HG03439 (cell line): ENCODE results near the gene PRDM7.
"Not testable (repeated sequence)": the region's sequence is repeated elsewhere in the genome, so short reads cannot be mapped to it uniquely, and the experiment has no call there.

Experiments
- ATAC-seq: cut with Tn5 transposase; IDR thresholded peaks from one replicate; pipeline ENCODE4 v1.9.1; 2021; ENCODE audit warnings: mild to moderate bottlenecking, moderate library complexity; ENCODE audit not compliant: unreplicated experiment

PRDM7 gene

DNA sequence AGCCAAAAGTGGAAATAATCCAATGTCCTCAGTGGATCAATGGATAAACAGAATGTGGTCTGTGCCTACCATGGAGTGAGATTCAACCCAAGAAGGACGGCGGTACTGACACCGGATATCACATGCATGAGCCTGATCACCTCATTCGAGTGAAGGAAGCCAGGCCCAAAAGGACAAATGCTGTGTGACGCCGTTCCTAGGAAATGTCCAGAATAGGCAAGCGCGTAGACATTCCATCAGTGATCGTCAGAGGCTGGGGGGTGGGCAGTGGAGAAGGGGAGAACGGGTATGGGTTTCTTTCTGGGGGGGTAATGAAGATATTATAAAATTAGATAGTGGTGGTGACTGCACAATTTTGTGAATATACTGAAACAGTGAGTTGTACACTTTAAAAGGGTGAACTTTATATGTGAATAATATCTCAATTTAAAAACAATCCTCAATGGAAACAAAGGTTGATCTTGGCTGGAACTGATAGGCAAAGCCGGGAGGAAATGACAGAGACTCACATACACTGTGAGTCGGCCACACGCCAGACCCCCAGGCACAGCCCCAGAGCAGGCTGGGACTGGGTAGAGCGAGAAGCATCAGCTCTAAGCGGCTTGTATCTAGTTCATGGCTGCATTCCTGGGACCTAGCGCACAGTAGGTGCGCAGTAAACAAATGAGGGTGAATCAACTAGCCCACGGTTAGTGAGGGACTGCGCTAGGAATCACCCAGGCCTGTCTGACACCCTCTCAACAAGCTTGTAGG, 61.4 kb downstream of the PRDM7 start:
- no peak for ATAC-seq

DNA sequence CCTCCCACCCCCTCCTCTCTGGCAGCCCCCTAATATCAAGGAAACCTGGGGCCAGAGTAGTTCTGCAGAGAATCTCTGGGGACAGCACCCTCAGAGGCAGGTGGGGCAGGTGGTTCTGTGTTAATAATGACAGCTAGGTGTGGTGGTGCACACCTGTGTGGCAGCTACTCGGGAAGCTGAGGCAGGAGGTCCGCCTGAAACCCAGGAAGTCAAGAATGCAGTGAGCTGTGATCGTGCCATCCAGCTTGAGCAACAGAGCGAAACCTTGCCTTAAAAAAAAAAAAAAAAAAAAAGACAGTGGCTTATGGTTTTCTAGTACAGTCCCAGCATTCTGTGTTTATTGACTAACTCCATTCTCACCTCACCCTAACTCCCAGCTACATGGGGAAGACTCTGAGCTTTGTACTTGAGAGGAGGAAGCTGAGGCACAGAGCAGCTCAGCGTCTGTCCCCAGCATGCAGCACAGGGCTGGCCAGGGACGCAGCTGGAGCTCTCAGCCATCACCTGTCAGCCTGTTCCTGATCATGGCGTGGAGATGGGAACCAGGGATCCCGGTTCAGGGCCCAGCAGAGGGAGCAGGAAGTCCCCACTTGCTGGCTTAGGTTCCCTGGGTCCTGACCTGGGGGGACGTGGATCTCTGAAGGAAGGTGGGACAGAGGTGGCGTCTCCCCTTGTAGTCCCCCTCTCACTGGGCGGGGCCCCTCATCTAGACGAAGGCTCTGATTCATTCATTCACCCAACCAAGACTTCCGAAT, 64.0 kb downstream of the PRDM7 start:
- no peak for ATAC-seq

DNA sequence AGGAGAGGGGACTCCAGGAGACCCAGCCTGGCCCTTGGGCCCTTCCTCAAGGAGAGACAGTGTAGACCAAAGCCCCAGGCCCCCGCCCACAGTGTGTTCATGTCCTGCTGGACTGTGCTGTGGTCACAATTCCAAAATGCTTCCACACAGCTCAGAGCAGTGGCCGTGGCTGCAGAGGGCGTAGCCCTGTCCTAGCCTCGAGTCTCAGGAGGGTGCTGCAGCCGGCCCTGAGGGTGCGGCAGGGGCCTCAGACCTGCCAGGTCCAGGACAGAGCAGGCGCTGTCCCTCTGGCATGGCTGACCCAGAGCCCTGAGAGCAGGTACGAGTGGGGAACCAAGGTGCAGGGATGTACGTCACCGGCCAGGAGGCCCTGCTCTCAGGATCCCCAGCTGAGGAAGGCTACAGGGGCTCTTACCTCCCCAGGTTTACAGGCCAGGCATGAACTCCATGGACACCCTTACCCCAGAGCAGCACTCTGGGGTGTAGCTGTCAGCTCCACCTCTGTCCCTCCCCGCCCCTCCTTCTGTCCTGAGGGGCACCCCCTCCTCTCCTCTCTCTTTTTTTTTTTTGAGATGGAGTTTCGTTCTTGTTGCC, 65.1 kb downstream of the PRDM7 start:
- no peak for ATAC-seq

DNA sequence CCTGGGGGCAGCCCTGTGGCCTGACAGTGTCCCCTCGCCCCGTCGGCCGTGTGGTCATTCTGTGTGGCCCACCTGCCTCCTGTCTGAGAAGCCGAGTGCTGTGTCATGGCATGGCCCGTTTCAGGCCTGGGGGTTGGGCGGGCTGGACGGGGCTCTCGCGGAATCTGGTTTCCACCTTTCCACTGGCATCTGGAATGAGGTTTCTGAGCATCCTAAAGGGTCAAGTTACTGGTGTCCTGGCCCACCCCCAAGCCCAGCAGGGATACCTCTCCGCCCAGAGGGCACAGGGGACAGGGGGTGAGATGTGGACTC, 65.7 kb downstream of the PRDM7 start:
- ATAC-seq = no peak

DNA sequence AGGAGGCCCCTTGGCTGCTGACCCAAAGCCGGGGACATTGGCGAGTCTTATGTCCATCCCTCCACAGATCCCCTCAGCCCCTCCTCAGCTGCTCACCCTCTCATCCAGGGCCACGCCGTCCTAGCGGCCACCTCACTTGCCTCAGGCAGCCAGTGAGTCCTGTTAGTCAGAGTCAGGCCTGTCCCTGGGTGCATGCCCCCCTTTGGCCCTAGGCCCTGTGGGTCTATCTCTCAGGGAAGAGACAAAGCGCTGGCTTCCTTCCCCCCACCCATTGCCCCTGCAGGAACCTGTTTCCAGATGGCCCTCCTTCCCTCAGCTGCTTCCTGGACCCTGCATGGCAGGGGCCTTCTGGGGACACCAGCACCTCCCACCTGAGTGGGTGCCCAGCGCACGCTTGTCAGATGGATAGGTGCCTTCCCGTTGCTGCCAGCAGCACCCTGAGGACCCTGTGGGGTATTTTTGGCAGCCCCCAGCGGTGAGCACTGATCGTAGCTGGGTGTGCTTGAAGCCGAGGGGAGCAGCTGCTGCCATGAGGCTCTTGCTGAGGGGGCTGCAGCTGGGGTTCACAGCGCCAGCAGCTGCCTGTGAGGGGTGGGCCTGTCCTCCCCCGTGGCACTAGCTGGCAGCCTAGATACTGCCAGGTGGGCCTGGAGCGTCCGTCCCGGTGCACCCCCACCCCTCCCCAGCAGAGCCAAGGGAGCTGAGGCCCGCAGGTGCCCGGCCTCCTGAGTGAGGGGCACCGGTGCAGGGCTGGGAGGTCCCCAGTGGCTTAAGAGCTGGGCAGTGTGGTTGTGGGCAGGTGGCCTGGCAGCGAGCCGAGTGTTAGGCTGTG, 66.2 kb downstream of the PRDM7 start:
- no peak for ATAC-seq

DNA sequence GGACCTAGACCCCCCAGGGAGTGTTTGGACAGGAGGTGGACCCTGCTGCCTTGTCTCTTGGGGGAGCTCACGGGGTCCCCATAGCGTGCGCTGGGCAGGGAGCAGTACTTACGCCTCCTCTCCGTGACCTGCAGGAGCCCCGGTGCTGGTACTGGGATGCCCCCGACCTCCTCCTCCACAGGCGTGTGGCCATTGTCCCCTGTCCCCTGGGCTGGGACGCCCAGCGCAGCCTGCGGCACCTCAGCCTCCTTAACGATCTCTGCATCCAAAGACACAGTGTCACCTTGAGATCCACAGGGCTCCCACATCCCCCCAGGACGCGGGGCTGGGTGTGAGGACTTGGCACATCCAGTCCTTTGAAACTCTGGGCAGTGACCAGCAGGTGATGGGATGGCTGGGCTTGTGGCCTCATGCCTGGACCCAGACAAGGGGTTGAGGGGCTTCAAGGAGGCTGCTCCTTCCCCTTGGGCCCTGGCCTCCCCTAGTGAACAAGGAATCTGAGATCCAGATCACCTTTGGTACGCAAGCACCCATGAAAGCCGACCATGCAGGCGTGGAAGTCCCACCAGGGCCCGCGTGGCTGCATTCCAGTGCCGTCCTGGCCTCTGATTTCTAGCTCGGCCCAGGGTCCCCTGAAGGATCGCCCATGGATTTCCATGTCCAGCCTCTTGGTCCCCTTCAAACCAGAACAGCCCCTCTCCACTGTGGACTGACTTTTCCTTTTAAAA, 67.8 kb downstream of the PRDM7 start:
- ATAC-seq = no peak

DNA sequence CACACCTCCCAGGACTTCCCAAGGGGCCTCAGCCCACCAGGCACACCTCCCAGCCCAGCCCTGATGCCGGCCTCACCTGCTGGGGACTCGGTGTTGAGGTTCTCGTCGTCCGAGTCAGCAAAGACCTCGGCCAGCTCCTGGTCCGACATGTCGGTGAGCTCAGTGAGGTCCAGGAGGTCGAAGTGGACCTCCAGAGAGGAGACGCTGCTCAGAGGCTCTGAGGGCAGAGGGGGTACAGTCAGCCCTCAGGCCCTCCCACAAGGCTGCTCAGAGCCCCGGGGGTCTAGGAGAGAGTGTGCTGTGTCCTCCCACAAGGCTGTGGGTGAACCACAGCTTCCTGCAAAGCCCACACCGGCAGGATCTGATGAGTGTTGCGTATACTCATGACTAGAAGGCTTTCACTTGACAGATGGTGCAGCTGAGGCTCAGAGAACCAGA, 68.4 kb downstream of the PRDM7 start:
- ATAC-seq = no peak

DNA sequence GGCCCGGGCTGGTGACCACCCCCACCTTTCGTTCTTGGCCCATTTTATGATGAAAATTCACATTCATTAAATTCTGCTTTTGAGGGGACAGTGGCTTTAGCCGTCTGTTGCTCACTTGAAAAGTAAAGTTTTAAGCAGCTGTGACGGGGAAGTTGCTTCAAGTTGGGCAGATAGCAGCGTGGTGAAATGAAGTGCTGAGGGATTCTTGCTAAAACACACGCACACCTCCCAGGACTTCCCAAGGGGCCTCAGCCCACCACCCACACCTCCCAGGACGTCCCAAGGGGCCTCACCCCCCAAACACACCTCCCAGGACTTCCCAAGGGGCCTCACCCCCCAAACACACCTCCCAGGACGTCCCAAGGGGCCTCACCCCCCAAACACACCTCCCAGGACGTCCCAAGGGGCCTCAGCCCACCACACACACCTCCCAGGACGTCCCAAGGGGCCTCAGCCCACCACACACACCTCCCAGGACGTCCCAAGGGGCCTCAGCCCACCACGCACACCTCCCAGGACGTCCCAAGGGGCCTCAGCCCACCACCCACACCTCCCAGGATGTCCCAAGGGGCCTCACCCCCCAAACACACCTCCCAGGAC, 69.4 kb downstream of the PRDM7 start:
- not testable (repeated sequence) for ATAC-seq

DNA sequence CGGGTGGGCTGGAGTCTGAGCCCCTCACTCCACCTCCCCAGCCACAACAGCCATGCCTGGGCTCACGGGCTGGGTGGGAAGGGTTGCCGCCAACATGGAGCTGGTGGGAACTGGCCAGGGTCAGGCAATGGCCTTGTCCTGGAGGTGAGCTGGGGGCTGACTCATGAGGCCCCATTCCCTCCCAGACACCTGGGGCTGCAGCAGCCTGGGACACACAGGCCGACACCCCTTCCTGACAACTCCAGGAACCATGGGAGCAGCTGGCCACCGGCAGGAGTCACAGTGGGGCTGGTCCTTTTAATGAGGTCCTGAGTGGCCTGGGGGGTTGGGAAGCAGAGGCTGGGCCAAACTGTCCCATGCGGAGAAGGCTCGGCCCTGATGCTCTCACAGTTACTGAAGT, 70.1 kb downstream of the PRDM7 start:
- ATAC-seq = no peak
